Endothelial cell (in vitro differentiated cells): Measurements from ENCODE around the gene ARHGAP1. TPM values are rescaled to one million over a fixed set of nuclear protein-coding genes. Genes with fewer than 3 reads are reported as not detected.

ENCODE experiments used
- DNase-seq: peaks from one replicate; pipeline ENCODE4 v3.0.0; 2021; ENCODE audit warnings: low spot score
- H3K27ac Mint-ChIP-seq: one replicate; pipeline ENCODE4 v1.8.0; 2021; ENCODE audit warnings: mixed read lengths, inconsistent platforms; ENCODE audit not compliant: unreplicated experiment
- H3K27me3 Mint-ChIP-seq: one replicate; pipeline ENCODE4 v1.8.0; 2021; ENCODE audit warnings: mild to moderate bottlenecking, moderate library complexity, mixed read lengths, inconsistent platforms; ENCODE audit not compliant: unreplicated experiment
- H3K36me3 Mint-ChIP-seq: one replicate; pipeline ENCODE4 v1.8.0; 2021; ENCODE audit warnings: mild to moderate bottlenecking, low read depth, mixed read lengths, inconsistent platforms; ENCODE audit not compliant: unreplicated experiment
- H3K4me1 Mint-ChIP-seq: one replicate; pipeline ENCODE4 v1.8.0; 2021; ENCODE audit warnings: mild to moderate bottlenecking, mixed read lengths, inconsistent platforms; ENCODE audit not compliant: unreplicated experiment
- H3K4me3 Mint-ChIP-seq: one replicate; pipeline ENCODE4 v1.8.0; 2021; ENCODE audit warnings: mild to moderate bottlenecking, mixed read lengths, inconsistent platforms; ENCODE audit not compliant: unreplicated experiment
- H3K9me3 Mint-ChIP-seq: one replicate; pipeline ENCODE4 v1.8.0; 2021; ENCODE audit warnings: mixed read lengths, inconsistent platforms; ENCODE audit not compliant: unreplicated experiment
- CTCF ChIP-seq: fragments of 200-600 bp; sonication (generic); IDR thresholded peaks from one replicate; pipeline ENCODE4 v1.5.0; 2021; ENCODE audit warnings: antibody characterized with exemption; ENCODE audit not compliant: unreplicated experiment
- total RNA-seq: library from RNA; stranded (reverse); fragmentation: NEBNext Ultra II Directional; extraction: Animal tissue kit (Norgen Biotek cat#: 25700); gene quantifications from one replicate; pipeline ENCODE4 v1.2.1, GENCODE V29; 2021; ENCODE audit not compliant: unreplicated experiment

Gene ARHGAP1
- total RNA-seq, 1 donor from 2014 or later, result 69.5 TPM

GRCh38 chr11:46724088-46724487 lies 23.7 kb upstream of the ARHGAP1 start:
- peaks cover 8% of the 10 kb centered on the region for H3K36me3 Mint-ChIP-seq
- H3K27ac Mint-ChIP-seq, result no peak overlapping the region
- H3K4me1 Mint-ChIP-seq, result peaks cover 17% of the 10 kb centered on the region
- H3K4me3 Mint-ChIP-seq, result no peak overlapping the region
- TF ChIP-seq CTCF, result no peak
- H3K27me3 Mint-ChIP-seq, result peaks cover 8% of the 10 kb centered on the region
- no peak for DNase-seq
- no peaks in the 10 kb centered on the region for H3K9me3 Mint-ChIP-seq

GRCh38 chr11:46723359-46723680 lies 22.9 kb upstream of the ARHGAP1 start:
- no peaks in the 10 kb centered on the region for H3K9me3 Mint-ChIP-seq
- DNase-seq, result no peak
- peaks cover 8% of the 10 kb centered on the region for H3K27me3 Mint-ChIP-seq
- TF ChIP-seq CTCF, result no peak
- peaks cover 8% of the 10 kb centered on the region for H3K36me3 Mint-ChIP-seq
- no peak overlapping the region for H3K4me3 Mint-ChIP-seq
- no peak overlapping the region for H3K27ac Mint-ChIP-seq
- peaks cover 21% of the 10 kb centered on the region for H3K4me1 Mint-ChIP-seq

GRCh38 chr11:46722566-46723358 lies 22.3 kb upstream of the ARHGAP1 start:
- Mint-ChIP-seq H3K27ac (no peak overlapping the region), H3K4me1 (peaks cover 25% of the 10 kb centered on the region), H3K9me3 (no peaks in the 10 kb centered on the region), H3K4me3 (no peak overlapping the region), H3K27me3 (peaks cover 8% of the 10 kb centered on the region), H3K36me3 (peaks cover 8% of the 10 kb centered on the region)
- no peak for TF ChIP-seq CTCF
- DNase-seq, result no peak

- no peak for DNase-seq
- H3K27me3 Mint-ChIP-seq, result peaks cover 7% of the 10 kb centered on the region
- peak overlapping the region; percentile 44 for H3K4me3 Mint-ChIP-seq
- H3K36me3 Mint-ChIP-seq, result peaks cover 8% of the 10 kb centered on the region
- peak overlapping the region; percentile 85 for H3K27ac Mint-ChIP-seq
- H3K4me1 Mint-ChIP-seq, result peaks cover 25% of the 10 kb centered on the region
- H3K9me3 Mint-ChIP-seq, result no peaks in the 10 kb centered on the region
- no peak for TF ChIP-seq CTCF
Observed at GRCh38 chr11:46721286-46721685, 20.9 kb upstream of the ARHGAP1 start.

GRCh38 chr11:46719543-46720218 lies 19.3 kb upstream of the ARHGAP1 start:
- Mint-ChIP-seq H3K27ac (no peak overlapping the region), H3K4me3 (no peak overlapping the region), H3K4me1 (peaks cover 25% of the 10 kb centered on the region), H3K27me3 (peaks cover 7% of the 10 kb centered on the region), H3K36me3 (peaks cover 8% of the 10 kb centered on the region), H3K9me3 (no peaks in the 10 kb centered on the region)
- no peak for TF ChIP-seq CTCF
- DNase-seq, result no peak
